AG04449 (cell line): ENCODE results near the gene CEP55.
"Not testable (repeated sequence)": the region's sequence is repeated elsewhere in the genome, so short reads cannot be mapped to it uniquely, and the experiment has no call there.

Source experiments
- CTCF ChIA-PET: fragments of 350-600 bp; formaldehyde crosslinking; extraction: SDS; loops from one replicate; lab custom pipeline; 2021; ENCODE audit warnings: antibody characterized with exemption; lab: Yijun Ruan, JAX
- POLR2A ChIA-PET: fragments of 400-600, 350-600 bp; formaldehyde crosslinking; extraction: SDS; loops from one replicate; lab custom pipeline; 2020; ENCODE audit warnings: antibody characterized with exemption, inconsistent platforms; lab: Yijun Ruan, JAX
- DNase-seq: peaks from one replicate; pipeline ENCODE4 v3.0.0-alpha.2; 2010; ENCODE audit warnings: low read depth, low spot score
- H3K4me3 ChIP-seq: 2 replicates; pipeline ENCODE4 v1.5.1; 2011; ENCODE audit warnings: low read depth, mild to moderate bottlenecking, control low read depth, low read length
- TF ChIP-seq, protein P1 (sequence below): IDR thresholded peaks from one replicate; pipeline ENCODE4 v1.5.1; 2011; ENCODE audit warnings: mild to moderate bottlenecking, moderate library complexity, low read length, control low read depth, inconsistent platforms; ENCODE audit not compliant: insufficient read depth; ENCODE audit errors: missing control alignments

The CEP55 gene

DNA sequence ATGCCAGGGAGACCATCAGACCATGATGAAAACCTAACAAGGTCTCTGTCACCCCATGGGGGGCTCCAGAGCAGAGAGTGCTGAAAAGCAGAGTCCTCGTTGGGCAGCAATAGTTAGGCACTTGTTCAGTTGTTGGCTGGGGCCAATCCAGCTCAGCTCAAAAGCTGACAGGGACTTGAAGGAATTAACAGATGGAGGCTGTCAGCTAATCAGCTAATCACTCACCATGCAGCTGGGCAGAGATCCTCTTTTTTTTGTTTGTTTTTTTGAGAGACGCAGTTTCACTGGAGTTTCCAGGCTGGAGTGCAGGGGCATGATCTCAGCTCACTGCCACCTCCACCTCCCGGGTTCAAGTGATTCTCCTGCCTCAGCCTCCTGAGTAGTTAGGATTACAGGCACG, 18.1 kb downstream of the CEP55 start:
- POLR2A ChIA-PET: no interaction called here
- TF ChIP-seq, protein P1, sequence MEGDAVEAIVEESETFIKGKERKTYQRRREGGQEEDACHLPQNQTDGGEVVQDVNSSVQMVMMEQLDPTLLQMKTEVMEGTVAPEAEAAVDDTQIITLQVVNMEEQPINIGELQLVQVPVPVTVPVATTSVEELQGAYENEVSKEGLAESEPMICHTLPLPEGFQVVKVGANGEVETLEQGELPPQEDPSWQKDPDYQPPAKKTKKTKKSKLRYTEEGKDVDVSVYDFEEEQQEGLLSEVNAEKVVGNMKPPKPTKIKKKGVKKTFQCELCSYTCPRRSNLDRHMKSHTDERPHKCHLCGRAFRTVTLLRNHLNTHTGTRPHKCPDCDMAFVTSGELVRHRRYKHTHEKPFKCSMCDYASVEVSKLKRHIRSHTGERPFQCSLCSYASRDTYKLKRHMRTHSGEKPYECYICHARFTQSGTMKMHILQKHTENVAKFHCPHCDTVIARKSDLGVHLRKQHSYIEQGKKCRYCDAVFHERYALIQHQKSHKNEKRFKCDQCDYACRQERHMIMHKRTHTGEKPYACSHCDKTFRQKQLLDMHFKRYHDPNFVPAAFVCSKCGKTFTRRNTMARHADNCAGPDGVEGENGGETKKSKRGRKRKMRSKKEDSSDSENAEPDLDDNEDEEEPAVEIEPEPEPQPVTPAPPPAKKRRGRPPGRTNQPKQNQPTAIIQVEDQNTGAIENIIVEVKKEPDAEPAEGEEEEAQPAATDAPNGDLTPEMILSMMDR: no peak
- no peak for DNase-seq
- no peak overlapping the region for H3K4me3 ChIP-seq
- CTCF ChIA-PET: interaction anchor here (2.2 to 8.1 kb wide), 5 partner anchors 163 to 629 kb away, joined by 9 to 92 read pairs (median 14); no protein-coding TSS in a partner anchor

DNA sequence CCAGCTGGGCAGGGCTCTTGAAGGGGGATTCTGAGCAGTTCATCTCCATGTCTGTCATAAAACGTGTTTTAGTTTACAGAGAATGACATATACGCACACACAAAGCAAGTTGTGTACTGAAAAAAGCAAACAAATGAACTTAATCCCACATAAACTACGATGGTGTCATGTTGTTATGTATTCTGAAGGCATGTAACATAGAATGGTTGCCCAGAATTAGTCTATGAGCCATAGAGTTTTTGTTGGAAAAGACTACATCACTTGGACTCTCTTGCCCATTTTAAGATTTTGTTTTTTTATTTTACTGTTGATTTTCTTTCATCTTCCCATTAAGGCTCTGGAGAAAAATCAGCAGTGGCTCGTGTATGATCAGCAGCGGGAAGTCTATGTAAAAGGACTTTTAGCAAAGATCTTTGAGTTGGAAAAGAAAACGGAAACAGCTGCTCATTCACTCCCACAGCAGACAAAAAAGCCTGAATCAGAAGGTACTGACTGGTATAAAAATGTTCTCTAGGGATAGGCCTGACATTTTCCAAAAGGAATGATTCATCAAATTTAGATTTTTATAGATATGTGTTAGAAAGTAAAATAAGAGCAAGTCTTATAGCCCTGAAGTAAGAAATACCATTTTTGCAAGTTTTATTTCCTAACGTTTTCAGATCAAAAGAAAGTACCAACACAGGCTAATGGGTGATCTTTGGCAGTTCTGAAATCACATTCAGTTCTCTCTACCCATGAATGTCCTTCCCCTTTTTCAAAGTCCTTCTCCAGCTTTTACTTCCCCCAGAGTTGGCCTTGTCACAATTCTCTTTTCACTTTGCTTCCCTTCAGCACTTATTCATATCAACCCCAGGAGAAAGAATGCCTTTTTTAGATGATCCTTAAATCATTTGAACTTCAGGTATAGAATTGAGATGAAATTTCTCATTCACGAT, 18.9 kb downstream of the CEP55 start:
- TF ChIP-seq, protein P1: no peak
- ChIA-PET CTCF (interaction anchor here (1.3 to 2.5 kb wide), 5 partner anchors 15 to 630 kb away, joined by 3 to 14 read pairs (median 6); no protein-coding TSS in a partner anchor), POLR2A (no interaction called here)
- H3K4me3 ChIP-seq: no peak overlapping the region
- DNase-seq: no peak

DNA sequence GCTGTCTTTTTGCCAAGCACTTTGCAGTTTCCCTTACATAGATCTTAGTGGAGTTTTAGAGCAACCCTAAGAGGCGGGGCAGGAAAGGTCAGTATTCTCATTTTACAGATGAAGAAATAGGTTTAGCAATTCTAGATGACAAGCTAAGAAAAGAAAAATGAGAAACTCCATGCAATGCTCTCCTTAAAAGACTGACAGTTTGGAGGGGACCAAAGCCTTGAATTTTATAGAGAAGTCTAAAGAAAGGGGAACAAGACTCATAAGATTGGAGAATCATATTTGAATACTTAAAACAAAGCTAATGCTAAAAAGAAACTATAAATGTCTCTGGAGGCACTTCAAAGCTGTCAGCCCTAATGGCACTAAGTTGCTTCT, 19.6 kb downstream of the CEP55 start:
- TF ChIP-seq, protein P1: no peak
- ChIA-PET POLR2A (no interaction called here), CTCF (interaction anchor here (1.1 to 2.5 kb wide), 5 partner anchors 16 to 435 kb away, joined by 3 to 9 read pairs (median 4); no protein-coding TSS in a partner anchor)
- no peak overlapping the region for H3K4me3 ChIP-seq
- DNase-seq: no peak

DNA sequence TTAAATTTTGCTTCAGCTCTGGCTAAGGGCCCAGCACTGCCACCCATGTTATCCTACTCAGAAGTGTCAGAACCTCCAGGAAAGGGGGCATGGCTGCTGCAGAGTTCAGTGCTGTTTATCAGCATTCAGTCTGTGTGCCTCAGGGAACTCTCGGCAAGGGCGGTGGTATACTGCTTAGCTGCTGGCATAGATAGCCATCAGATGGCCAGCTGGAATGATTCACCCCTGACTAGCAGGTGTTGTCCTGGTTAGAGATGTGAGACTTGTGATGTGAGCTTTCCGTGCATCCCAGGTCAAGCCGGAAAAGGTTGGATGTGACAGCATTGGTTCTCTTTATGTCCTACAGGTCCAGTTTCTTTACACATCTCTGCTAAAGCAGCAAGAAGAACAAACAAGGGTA, 22.1 kb downstream of the CEP55 start:
- H3K4me3 ChIP-seq: no peak overlapping the region
- ChIA-PET CTCF (interaction anchor here (0.9 to 2.2 kb wide), 4 partner anchors 8 to 554 kb away, joined by 3 to 7 read pairs (median 6); no protein-coding TSS in a partner anchor), POLR2A (no interaction called here)
- no peak for DNase-seq
- TF ChIP-seq, protein P1: no peak

DNA sequence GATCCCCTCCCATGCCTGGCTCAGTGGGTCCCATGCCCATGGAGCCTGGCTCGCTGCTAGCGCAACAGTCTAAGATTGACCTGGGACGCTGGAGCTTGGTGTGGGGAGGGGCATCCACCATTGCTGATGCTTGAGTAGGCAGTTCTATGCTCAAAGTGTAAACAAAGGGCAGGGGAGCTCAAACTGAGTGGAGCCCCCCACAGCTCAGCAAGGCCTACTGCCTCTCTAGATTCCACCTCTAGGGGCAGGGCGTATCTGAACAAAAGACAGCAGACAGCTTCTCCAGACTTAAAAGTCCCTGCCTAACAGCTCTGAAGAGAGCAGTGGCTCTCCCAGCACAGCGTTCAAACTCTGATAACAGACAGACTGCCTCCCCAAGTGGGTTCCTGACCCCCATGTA, 38.9 kb downstream of the CEP55 start:
- TF ChIP-seq, protein P1: no peak
- POLR2A ChIA-PET: no interaction called here
- no peak for DNase-seq
- CTCF ChIA-PET: interaction anchor here (1.4 to 6.0 kb wide), 3 partner anchors 8 to 281 kb away, joined by 3 to 38 read pairs (median 6); no protein-coding TSS in a partner anchor
- H3K4me3 ChIP-seq: no peak overlapping the region

DNA sequence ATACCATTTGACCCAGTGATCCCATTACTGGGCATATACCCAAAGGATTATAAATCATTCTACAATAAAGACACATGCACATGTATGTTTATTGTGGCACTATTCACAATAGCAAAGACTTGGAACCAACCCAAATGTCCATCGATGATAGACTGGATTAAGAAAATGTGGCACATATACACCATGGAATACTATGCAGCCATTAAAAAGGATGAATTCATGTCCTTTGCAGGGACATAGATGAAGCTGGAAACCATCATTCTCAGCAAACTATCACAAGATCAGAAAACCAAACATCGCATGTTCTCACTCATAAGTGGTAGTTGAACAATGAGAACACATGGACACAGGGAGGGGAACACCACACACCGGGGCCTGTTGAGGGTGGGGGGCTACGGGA, 44.5 kb downstream of the CEP55 start:
- DNase-seq, H3K4me3 ChIP-seq, POLR2A ChIA-PET: not testable (repeated sequence)
- CTCF ChIA-PET: interaction anchor here (0.9 to 5.8 kb wide), 4 partner anchors 8 to 274 kb away, joined by 3 to 40 read pairs (median 27); no protein-coding TSS in a partner anchor
